Esophagus muscularis mucosa (tissue), 4 donors: ENCODE data around the gene OR14A16. TPM values are rescaled to one million over a fixed set of nuclear protein-coding genes. Genes with fewer than 3 reads are reported as not detected.

Experiments
- DNase-seq: peaks from one replicate; pipeline ENCODE4 v3.0.0-alpha.2; 2017; ENCODE audit errors: extremely low spot score
- H3K27ac ChIP-seq, 4 donors: fragments of 200-600 bp; sonication (generic); replicated peaks in 1 of 4; 1 replicate in 3 of 4; 2 replicates in 1 of 4; pipeline ENCODE4 v1.5.1; 2016 to 2019; ENCODE audit warnings: mild to moderate bottlenecking in 1 of 4
- H3K27me3 ChIP-seq, 4 donors: fragments of 200-600 bp; sonication (generic); one replicate each; pipeline versions ENCODE4 v1.5.1 to v1.6.0; 2016 to 2019
- H3K36me3 ChIP-seq, 4 donors: fragments of 200-600 bp; sonication (generic); one replicate each; pipeline ENCODE4 v1.5.1; 2016 to 2019
- H3K4me1 ChIP-seq, 4 donors: fragments of 200-600 bp; sonication (generic); one replicate each; pipeline ENCODE4 v1.5.1; 2016 to 2019
- H3K4me3 ChIP-seq, 4 donors: fragments of 200-600 bp; sonication (generic); 1 replicate in 2 of 4; 2 replicates in 2 of 4; pipeline ENCODE4 v1.5.1; 2016 to 2019; ENCODE audit warnings: mild to moderate bottlenecking in 4 of 4, moderate library complexity in 1 of 4
- H3K9me3 ChIP-seq, 4 donors: fragments of 200-600 bp; sonication (generic); 1 replicate in 3 of 4; 2 replicates in 1 of 4; pipeline ENCODE4 v1.5.1; 2016 to 2019
- EP300 ChIP-seq: sonication (generic); formaldehyde crosslinking; IDR thresholded peaks from one replicate; pipeline ENCODE4 v1.6.1; 2017; ENCODE audit warnings: antibody characterized with exemption
- POLR2A ChIP-seq: fragments of 450-650 bp; IDR thresholded peaks from one replicate; pipeline ENCODE4 v1.6.1; 2017; ENCODE audit warnings: antibody characterized with exemption, moderate library complexity, mild to moderate bottlenecking, low read depth
- POLR2AphosphoS5 ChIP-seq, 2 donors: sonication (generic); formaldehyde crosslinking; IDR thresholded peaks; one replicate each; pipeline ENCODE4 v1.6.1; 2017; ENCODE audit warnings: antibody characterized with exemption in 2 of 2
- WGBS: methylation state at CpG from one replicate; pipeline ENCODE4 v1.1.5; 2018; 5-methylcytosine and 5-hydroxymethylcytosine counted together
- intact Hi-C: fragments of 100-400 bp; cut with DNase I; formaldehyde crosslinking; loops from one replicate; pipeline ENCODE4 v1.15.1; 2023
- total RNA-seq, 4 donors: library from RNA; depleted of rRNA; stranded (reverse); fragments of >200 nt; gene quantifications; one replicate each; pipeline versions ENCODE4 v1.1.0 to v1.2.1, GENCODE V29; 2016
- TF ChIP-seq, protein P1 (sequence below), 3 experiments: fragments of 200-600 bp in 2 of 3; fragments of 450-650 bp in 1 of 3; sonication (generic) in 2 of 3; IDR thresholded peaks; one replicate each; pipeline ENCODE4 v1.5.1; 2017 to 2019; ENCODE audit warnings: antibody characterized with exemption in 3 of 3, mild to moderate bottlenecking in 2 of 3, moderate library complexity in 1 of 3

OR14A16 gene
- total RNA-seq, 4 donors from 2014 or later: not detected

DNA sequence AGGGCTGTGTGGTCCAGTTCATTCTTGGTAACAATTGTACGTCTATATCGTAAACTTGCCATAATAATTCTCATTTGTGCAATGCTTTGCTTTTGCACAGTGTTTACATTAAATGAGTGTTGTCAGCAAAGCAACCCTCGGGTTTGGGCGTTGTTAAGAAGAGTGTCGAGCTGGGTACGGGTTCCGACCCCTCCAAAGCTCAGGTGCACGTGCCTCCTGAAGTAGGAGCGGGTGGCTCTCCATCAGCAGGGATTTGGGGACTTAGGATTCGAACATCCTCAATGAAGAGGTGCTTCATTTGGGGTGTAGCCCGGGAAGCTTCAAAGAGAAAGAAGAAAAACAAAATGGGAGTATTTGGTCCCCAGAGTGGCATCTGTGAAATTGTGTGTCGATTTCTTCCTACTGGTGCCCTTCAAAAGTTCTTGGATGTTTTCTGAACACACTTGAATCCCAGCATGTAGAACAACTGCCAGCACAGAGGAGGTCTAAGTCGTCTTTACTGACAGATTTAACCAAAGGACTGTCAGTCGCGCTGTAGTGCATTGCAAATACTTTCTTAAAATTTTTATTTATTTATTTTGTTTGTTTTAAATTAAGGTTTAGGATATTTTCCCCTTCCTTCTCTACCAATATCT, 34.2 kb upstream of the OR14A16 start:
- no peak for DNase-seq
- H3K27ac ChIP-seq: no peak overlapping the region
- intact Hi-C loops: no loop called here
- peaks cover 0 to 16% (median 0%) of the 10 kb centered on the region in 4 donors for H3K36me3 ChIP-seq
- 34% methylated on average over 15 of the region's 15 CpGs for WGBS
- H3K4me3 ChIP-seq: peak overlapping the region; percentile 40 to 73 (median 49)
- no peaks in the 10 kb centered on the region for H3K9me3 ChIP-seq
- peaks cover 0 to 44% (median 6%) of the 10 kb centered on the region in 4 donors for H3K27me3 ChIP-seq
- TF ChIP-seq POLR2AphosphoS5 (IDR thresholded peaks at IDR 0.05) (no peak), EP300 (no peak), POLR2A (no peak)
- TF ChIP-seq, protein P1, sequence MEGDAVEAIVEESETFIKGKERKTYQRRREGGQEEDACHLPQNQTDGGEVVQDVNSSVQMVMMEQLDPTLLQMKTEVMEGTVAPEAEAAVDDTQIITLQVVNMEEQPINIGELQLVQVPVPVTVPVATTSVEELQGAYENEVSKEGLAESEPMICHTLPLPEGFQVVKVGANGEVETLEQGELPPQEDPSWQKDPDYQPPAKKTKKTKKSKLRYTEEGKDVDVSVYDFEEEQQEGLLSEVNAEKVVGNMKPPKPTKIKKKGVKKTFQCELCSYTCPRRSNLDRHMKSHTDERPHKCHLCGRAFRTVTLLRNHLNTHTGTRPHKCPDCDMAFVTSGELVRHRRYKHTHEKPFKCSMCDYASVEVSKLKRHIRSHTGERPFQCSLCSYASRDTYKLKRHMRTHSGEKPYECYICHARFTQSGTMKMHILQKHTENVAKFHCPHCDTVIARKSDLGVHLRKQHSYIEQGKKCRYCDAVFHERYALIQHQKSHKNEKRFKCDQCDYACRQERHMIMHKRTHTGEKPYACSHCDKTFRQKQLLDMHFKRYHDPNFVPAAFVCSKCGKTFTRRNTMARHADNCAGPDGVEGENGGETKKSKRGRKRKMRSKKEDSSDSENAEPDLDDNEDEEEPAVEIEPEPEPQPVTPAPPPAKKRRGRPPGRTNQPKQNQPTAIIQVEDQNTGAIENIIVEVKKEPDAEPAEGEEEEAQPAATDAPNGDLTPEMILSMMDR (IDR thresholded peaks at IDR 0.05): no peak
- peaks cover 0 to 14% (median 12%) of the 10 kb centered on the region in 4 donors for H3K4me1 ChIP-seq

DNA sequence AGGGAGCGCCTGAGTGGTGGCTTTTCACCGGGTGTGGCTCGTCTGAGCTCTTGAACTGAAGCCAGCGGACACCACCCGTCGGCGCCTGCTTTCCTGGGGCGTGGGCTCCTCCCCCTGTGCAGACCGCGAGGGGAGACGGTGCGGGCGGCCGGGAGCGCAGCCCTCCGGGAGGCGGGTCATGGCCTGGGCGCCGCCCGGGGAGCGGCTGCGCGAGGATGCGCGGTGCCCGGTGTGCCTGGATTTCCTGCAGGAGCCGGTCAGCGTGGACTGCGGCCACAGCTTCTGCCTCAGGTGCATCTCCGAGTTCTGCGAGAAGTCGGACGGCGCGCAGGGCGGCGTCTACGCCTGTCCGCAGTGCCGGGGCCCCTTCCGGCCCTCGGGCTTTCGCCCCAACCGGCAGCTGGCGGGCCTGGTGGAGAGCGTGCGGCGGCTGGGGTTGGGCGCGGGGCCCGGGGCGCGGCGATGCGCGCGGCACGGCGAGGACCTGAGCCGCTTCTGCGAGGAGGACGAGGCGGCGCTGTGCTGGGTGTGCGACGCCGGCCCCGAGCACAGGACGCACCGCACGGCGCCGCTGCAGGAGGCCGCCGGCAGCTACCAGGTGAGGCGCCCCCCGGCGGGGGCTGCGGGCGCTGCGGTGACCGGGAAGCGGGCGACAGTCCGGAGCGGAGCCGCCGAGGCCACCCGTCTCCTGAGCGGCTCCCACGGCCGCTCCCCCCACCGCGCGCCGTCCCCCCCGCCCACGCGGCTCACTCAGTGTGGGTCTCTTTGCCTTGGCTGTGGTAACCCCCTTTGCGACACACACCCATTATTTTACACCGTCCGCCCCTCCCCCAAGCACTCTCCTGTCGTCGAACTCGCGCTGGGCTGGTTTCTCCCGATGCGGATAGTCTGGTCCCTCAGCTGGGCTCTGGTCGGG, 33.4 kb upstream of the OR14A16 start, which contains the start of gene TRIM58:
TSS of gene TRIM58 (plus strand) at position 119 of the 916 bp plus-strand sequence. CDS start at position 179, 60 bp downstream.
- Histone ChIP-seq H3K36me3 (peaks cover 0 to 10% (median 0%) of the 10 kb centered on the region in 4 donors), H3K27me3 (peaks cover 0 to 44% (median 6%) of the 10 kb centered on the region in 4 donors), H3K27ac (peak within 1 kb of the TSS in 1 of 4 donors; percentile 71), H3K9me3 (no peaks in the 10 kb centered on the region), H3K4me3 (peak within 1 kb of the TSS; percentile 40 to 73 (median 49)), H3K4me1 (peaks cover 0 to 14% (median 12%) of the 10 kb centered on the region in 4 donors)
- TF ChIP-seq, protein P1 (IDR thresholded peaks at IDR 0.05): no peak
- peak in 1 of 2 donors; percentile 19 for TF ChIP-seq POLR2AphosphoS5 (IDR thresholded peaks at IDR 0.05)
- no peak for DNase-seq
- intact Hi-C loops: no loop called here
- 2% methylated on average over 10 of the region's 109 CpGs for WGBS

DNA sequence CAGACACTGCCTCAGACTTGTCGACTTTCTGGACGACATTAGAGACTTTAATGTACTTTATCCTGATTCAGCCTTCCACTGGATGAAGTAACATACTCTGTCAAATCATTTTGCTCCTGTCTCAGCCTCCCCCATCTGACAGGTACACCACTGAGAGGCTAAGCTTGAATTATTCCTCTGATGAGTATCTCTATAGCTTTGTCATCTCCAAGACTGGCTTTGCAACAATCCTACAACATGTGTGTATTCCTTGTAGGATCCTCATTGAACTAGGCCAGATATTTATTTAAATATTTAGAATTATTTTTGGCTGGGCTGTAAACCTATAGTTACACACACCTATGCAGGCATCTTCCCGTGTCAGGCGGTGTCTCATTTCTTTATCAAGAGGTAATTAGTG, 32.0 kb upstream of the OR14A16 start:
- no peaks in the 10 kb centered on the region for H3K9me3 ChIP-seq
- TF ChIP-seq, protein P1 (IDR thresholded peaks at IDR 0.05): no peak
- TF ChIP-seq POLR2AphosphoS5 (IDR thresholded peaks at IDR 0.05) (no peak), POLR2A (no peak), EP300 (no peak)
- H3K27ac ChIP-seq: no peak overlapping the region
- WGBS: 83% methylated on average over 4 of the region's 4 CpGs
- H3K4me1 ChIP-seq: peaks cover 0 to 14% (median 12%) of the 10 kb centered on the region in 4 donors
- DNase-seq: no peak
- intact Hi-C loops: no loop called here
- H3K27me3 ChIP-seq: peaks cover 0 to 44% (median 6%) of the 10 kb centered on the region in 4 donors
- no peak overlapping the region for H3K4me3 ChIP-seq
- no peaks in the 10 kb centered on the region for H3K36me3 ChIP-seq

DNA sequence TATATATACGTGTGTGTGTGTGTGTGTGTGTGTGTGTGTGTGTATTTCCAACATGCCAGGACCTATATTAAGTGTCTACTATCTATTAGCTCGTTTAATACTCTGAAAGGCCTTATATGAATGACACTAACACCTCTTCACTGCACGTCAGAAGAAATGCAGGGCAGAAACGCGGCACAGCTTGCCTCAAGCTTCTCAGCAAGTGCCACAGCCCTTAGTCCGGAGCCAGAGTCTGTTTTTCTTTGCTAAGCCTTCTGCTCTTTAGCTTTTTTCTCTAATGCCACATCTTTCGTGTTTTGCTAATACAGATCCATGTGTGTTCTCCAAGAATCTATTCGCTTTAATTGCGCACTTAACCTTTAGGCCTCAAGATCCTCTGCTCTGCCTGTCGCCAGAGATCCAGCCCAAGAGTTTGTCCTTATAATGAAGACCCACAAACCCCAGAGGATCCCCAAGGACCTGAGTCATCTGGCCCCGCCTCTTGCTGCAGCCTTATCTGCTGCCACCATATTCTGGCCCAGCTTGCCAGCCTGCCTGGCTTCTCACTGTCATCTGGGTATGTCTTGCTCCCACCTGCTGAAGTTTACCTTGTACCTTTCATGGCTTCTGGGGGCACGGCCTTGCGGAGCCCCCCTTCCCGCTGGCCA, 31.1 kb upstream of the OR14A16 start:
- TF ChIP-seq, protein P1 (IDR thresholded peaks at IDR 0.05): no peak
- TF ChIP-seq POLR2AphosphoS5 (IDR thresholded peaks at IDR 0.05) (no peak), EP300 (no peak), POLR2A (no peak)
- H3K4me1 ChIP-seq: peaks cover 0 to 14% (median 12%) of the 10 kb centered on the region in 4 donors
- 84% methylated on average over 14 of the region's 14 CpGs for WGBS
- peaks cover 0 to 44% (median 6%) of the 10 kb centered on the region in 4 donors for H3K27me3 ChIP-seq
- H3K9me3 ChIP-seq: no peaks in the 10 kb centered on the region
- H3K36me3 ChIP-seq: no peaks in the 10 kb centered on the region
- intact Hi-C loops: no loop called here
- H3K4me3 ChIP-seq: no peak overlapping the region
- no peak for DNase-seq
- no peak overlapping the region for H3K27ac ChIP-seq
